ENCODE results near the gene SH3TC2.

The SH3TC2 gene

GRCh38 chr5:148999741-149000140 is 63.1 kb downstream of the SH3TC2 start:
- ChIA-PET CTCF (interaction anchor here (0.6 to 3.1 kb wide), 12 partner anchors 9 to 258 kb away, joined by 3 to 21 read pairs (median 4); partner anchors contain the start of gene ADRB2), POLR2A (no interaction called here)
- Histone ChIP-seq H3K36me3 (ENCODE audit: control insufficient read depth in 2 of 2, insufficient read depth in 1 of 2, low read length in 2 of 2) (no peaks in the 10 kb centered on the region), H3K4me1 (ENCODE audit: control insufficient read depth, insufficient read depth, low read length) (no peaks in the 10 kb centered on the region), H3K27ac (ENCODE audit: extremely low read depth, low read depth, low read length) (no peak overlapping the region), H3K9me3 (ENCODE audit: control insufficient read depth, insufficient read depth, low read depth, low read length) (no peaks in the 10 kb centered on the region), H3K4me3 (ENCODE audit: low read depth, low read length) (no peak overlapping the region)
- no peak for TF ChIP-seq ZNF404 (tag by site-specific recombination; IDR thresholded peaks at IDR 0.05)
- no peak for TF ChIP-seq ZNF132 (tag by site-specific recombination; IDR thresholded peaks at IDR 0.05; ENCODE audit: borderline replicate concordance)
- TF ChIP-seq PRDM10 (tag by site-specific recombination; IDR thresholded peaks at IDR 0.05): no peak
- no peak for TF ChIP-seq PRDM1 (tag by site-specific recombination; IDR thresholded peaks at IDR 0.05)
- TF ChIP-seq ZNF133 (tag by site-specific recombination; IDR thresholded peaks at IDR 0.05): no peak
- TF ChIP-seq ZNF514 (tag by site-specific recombination; IDR thresholded peaks at IDR 0.05): no peak
- no peak for TF ChIP-seq ZNF211 (tag by site-specific recombination; IDR thresholded peaks at IDR 0.05; ENCODE audit: low read depth)
- TF ChIP-seq KLF17 (tag by site-specific recombination; IDR thresholded peaks at IDR 0.05): no peak
- TF ChIP-seq SCRT1 (tag by site-specific recombination; IDR thresholded peaks at IDR 0.05; ENCODE audit: borderline replicate concordance): no peak
- no peak for TF ChIP-seq ZNF558 (tag by site-specific recombination; IDR thresholded peaks at IDR 0.05)
- no peak for TF ChIP-seq ZNF473 (tag by site-specific recombination; IDR thresholded peaks at IDR 0.05)
- no peak for TF ChIP-seq ZNF18 (tag by site-specific recombination; IDR thresholded peaks at IDR 0.05)
- TF ChIP-seq ZFP69B (tag by site-specific recombination; IDR thresholded peaks at IDR 0.05): no peak
- TF ChIP-seq ZSCAN23 (tag by site-specific recombination; IDR thresholded peaks at IDR 0.05): no peak

GRCh38 chr5:148998174-148998797 is 64.6 kb downstream of the SH3TC2 start:
- H3K4me3 ChIP-seq (ENCODE audit: low read depth, low read length): no peak overlapping the region
- TF ChIP-seq SP7 (tag by site-specific recombination; IDR thresholded peaks at IDR 0.05) (no peak), ZNF654 (tag by site-specific recombination; IDR thresholded peaks at IDR 0.05; ENCODE audit: low read depth) (peak; percentile 67), CTCF (tag by site-specific recombination; IDR thresholded peaks at IDR 0.05) (peak; percentile 28; the same call in 1 of the 2 replicates)
- no peaks in the 10 kb centered on the region for H3K9me3 ChIP-seq (ENCODE audit: control insufficient read depth, insufficient read depth, low read depth, low read length)
- H3K36me3 ChIP-seq (ENCODE audit: control insufficient read depth in 2 of 2, insufficient read depth in 1 of 2, low read length in 2 of 2): no peaks in the 10 kb centered on the region
- H3K4me1 ChIP-seq (ENCODE audit: control insufficient read depth, insufficient read depth, low read length): no peaks in the 10 kb centered on the region
- ChIA-PET POLR2A (no interaction called here), CTCF (interaction anchor here (0.6 to 6.0 kb wide), 24 partner anchors 9 to 563 kb away, joined by 3 to 45 read pairs (median 5); no protein-coding TSS in a partner anchor)
- no peak overlapping the region for H3K27ac ChIP-seq (ENCODE audit: extremely low read depth, low read depth, low read length)

Data from HEK293 (cell line).